Measurements from ENCODE around the gene CSNK1D.

Gene CSNK1D

GRCh38 chr17:82250868-82251500 lies 22.5 kb downstream of the CSNK1D start:
- no peak for DNase-seq (ENCODE audit: low spot score)

GRCh38 chr17:82249896-82250581 lies 23.5 kb downstream of the CSNK1D start:
- no peak for DNase-seq (ENCODE audit: low spot score)

DNA sequence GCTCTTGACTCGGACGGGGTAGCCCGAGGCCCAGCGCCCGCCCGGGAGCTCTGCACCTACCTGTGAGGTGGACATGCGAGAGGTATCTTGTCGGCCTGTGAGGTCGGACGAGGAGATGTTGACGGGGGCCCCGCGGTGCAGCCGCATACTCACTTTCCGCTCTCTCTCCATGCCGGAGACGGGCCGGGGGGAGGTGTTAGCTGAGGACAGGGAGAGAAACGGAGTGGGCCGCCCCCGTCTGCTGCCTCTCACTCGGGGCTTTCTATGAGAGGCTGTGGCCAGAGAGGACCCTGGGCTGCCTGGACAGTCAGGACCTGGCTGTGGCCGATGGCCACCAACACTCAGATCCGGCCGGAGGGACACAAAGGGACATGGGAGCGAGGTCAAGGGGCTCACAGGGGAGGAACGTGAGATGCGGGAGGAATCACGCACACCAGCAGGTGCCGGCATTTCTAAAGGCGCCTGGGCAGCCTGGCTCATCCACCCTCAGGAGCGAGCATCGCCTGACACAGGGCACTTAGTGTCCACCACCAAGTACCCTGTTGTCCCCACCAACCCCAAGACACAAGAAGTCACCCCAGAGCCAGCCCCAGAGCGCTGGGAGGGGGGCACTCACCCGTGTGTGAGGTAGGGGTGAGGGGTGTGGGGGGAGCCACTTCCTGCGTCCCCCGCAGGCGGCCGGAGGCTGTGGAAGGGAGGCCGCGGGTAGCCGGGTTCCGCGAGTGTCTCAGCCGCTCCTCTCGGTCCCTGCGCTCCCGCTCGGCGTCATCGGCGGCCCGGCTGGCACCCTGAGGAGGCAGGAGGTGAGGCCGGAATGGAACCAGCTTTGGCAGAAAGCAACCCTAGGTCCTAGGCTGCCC lies 24.5 kb downstream of the CSNK1D start:
- DNase-seq (ENCODE audit: low spot score), result no peak

GRCh38 chr17:82247856-82248671 lies 25.4 kb downstream of the CSNK1D start:
- no peak for DNase-seq (ENCODE audit: low spot score)

GRCh38 chr17:82247182-82247823 lies 26.2 kb downstream of the CSNK1D start:
- DNase-seq (ENCODE audit: low spot score), result no peak

GRCh38 chr17:82246365-82247181 lies 26.9 kb downstream of the CSNK1D start:
- no peak for DNase-seq (ENCODE audit: low spot score)

GRCh38 chr17:82246040-82246364 lies 27.5 kb downstream of the CSNK1D start:
- DNase-seq (ENCODE audit: low spot score), result no peak

DNA sequence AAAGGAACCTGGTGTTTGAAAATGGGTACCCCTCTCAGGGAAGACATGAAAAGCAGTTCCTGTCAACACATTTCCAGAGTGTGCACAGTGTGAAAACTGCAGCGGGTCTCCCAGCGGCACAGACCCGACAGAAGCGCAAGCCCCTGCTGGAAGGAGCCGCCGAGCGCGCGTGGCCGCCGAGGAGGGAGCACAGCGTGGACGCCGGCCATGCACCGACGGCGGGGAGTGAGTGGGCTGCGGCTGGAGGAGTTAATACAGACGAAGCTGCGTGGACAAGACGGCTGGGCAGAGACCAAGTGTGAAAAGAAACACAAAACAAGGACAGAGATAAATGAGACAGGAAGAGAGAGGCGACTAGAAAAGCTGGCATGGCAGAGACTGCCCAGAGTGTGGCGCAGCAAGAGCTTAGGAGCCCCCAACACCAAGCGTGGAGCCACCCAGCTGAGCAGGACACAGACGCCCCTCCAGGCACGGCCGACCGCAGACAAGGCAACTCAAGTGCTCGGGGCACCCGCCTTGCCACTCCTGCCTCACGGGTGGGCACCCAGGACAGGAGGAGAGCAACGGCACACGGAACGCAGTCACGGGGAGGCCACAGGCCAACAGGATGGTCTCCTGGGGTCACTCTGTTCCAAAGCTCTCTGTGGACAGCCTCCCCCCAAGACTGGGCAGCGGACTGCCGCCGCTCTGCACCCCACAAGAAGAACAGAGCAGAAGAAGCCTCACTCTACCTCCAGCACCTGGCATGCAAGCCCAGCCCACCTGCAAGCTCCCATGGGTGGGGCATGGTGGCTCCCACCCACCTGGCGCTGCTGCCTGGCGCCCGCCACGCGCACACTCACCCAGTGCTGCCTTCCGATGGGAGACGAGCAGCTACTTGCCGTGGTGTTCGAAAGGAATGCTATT lies 28.1 kb downstream of the CSNK1D start:
- DNase-seq (ENCODE audit: low spot score), result no peak

- DNase-seq (ENCODE audit: low spot score), result no peak
Observed at GRCh38 chr17:82244413-82245133, 28.9 kb downstream of the CSNK1D start.

DNA sequence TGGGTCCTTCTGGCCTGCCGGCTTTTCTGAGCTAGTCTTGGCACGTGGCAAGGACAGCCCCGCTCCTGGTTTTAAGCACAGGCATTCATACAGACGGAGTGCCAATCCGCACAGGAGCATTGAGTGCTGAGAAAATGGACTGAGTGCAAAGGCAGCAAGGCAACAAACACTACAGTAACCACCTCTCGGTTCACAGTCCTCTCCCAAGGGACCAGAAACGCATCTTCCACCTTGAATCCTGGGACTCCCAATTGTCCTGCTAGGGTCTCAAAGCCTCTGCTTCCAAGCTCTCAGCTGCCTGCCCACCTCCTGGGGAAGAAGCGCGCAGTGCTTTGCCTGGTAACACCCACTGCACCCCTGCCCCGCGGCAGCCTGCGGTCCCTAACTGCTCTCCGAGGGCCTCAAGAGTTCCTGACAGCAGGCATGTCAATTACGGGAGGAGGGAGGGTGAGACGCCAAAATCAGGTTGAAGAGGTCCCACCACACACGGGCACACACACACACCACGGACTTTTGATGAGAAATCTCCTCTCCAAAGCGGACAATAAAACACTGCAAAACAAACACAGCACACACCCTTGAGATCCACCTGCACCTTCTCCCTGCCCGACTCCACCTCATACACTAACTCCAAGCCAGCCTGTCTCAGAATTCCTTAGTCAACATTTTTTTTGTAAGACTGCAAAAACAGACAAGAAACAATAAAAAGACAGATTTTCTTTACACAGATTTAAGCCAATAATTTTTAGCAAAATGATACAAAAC lies 29.7 kb downstream of the CSNK1D start:
- DNase-seq (ENCODE audit: low spot score), result no peak

DNA sequence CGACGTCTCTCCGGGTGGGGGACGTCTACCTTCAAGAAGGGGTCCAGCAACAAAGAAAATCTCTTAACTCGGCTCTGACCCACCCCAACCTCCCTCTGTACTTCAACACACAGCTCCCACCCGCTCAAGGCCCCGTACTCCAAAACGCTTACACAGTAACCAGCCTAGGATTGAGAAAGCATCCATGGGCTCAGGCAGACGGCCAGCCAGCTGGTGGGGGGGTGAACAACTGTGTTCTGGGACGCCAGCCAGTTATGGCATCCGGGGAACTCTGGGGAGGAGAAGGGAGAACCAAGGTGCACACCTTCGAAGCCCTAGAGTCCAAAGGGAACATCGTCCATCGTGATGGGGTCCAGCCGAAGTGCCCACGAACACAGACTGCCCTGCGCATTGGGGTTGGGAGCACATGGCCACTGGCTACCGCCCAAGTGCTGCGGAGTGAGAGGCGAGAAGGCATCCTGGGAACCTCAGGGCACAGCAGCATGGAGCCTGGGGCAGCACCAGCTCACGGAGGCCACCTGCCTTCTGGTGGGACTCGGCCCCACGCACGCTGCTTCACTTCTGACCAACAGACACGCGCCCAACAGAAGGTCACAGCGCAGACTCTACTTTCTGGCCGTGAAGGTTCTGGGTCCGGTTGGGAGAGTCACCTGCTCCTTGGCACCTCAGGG lies 30.4 kb downstream of the CSNK1D start:
- no peak for DNase-seq (ENCODE audit: low spot score)

DNA sequence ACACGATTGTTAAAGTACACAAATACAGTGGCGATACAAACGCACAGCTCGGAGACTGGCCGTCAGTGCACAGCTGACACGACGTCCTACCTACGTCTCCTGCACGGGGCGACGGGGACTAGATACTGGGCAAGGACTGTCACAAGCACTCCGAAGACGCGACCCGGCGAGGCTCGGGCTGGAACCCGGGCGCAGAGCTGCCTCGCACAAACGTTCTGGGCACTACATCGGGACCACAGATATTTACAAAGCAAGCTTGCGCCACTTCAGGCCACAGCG lies 30.9 kb downstream of the CSNK1D start:
- no peak for DNase-seq (ENCODE audit: low spot score)

GRCh38 chr17:82241926-82242697 lies 31.4 kb downstream of the CSNK1D start:
- no peak for DNase-seq (ENCODE audit: low spot score)

GRCh38 chr17:82241183-82241925 lies 32.1 kb downstream of the CSNK1D start:
- no peak for DNase-seq (ENCODE audit: low spot score)

DNA sequence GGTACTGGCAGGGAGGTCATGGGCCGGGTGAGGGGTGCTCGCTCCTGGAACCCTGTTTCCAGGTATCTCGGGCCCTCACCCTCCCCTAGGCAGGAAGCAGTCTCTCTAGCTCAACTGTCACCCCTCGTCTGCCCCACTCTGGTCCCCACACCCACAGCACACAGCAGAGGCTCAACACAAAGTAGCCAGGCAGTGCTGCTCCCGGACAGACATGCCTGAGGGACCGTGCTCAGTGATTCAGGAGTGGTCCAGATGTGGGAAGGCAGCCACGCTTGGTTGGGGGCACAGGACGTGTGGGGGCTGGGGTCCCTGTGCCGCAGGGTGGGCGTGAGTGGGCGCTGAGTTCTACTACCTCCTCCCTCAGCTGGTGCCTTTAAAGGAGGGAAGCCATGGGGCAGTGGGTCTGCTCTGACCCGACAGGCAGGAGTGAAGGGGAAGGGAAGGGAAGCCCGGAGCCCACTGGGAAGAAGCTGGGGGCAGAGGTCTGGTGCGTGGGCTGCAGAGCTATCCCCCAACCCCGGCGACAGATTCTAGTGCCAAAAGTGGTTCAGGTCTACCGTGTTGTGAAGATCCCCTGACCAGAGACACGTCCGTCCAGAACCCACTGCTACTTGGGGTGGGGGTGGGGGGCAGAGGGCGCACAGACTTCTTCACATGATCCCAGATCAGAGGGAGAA lies 32.9 kb downstream of the CSNK1D start:
- no peak for DNase-seq (ENCODE audit: low spot score)

DNA sequence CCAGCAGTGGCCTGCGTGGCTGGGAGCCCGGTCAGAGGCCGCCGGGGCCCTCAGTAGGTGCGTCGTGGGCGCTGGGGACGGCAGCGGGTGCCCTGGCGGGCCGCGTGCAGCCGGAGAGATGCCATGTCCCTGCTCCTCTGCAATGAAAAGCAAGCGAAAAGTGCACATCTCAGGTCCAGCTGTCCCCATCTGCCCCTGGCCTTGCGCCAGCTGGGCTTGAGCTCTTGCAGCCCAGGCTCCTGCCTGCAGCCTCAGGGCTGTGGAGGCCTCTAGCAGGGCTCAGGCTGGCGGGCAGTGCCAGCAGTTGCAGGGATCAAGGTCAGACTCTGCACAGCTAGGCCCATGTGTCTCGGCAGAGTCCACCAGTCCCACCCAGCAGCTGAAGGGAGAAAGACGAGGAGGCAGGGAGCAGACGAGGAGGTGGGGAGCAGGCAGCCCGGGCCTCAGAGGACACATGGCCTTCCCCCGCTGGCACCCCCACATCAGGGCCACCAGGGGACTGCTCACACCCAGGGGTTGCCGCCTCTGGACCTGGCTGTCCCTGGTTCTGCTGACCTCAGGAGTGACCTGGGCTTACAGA lies 33.5 kb downstream of the CSNK1D start:
- no peak for DNase-seq (ENCODE audit: low spot score)
